ENCODE data around the gene KAT8.

DNA sequence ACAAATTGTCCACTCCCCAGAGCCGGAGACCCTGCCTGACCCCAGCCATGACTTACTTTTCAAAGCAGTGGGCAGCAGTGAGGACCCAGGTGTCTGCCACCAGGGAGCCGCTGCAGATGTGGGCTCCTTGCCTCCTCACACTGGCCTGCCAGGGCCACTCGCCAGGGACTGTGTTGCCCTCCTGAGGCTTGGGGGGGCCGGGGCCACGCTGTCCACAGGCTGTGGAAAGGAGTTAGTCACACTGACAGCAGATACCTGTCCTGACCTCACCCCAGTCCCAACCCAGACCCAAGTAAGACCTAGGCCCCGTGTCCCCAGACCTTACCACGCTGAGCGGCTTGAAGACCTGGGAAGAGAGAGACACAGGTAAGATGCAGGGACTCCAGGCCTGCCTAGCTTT is 30.0 kb upstream of the KAT8 start:
- TF ChIP-seq, protein P1, sequence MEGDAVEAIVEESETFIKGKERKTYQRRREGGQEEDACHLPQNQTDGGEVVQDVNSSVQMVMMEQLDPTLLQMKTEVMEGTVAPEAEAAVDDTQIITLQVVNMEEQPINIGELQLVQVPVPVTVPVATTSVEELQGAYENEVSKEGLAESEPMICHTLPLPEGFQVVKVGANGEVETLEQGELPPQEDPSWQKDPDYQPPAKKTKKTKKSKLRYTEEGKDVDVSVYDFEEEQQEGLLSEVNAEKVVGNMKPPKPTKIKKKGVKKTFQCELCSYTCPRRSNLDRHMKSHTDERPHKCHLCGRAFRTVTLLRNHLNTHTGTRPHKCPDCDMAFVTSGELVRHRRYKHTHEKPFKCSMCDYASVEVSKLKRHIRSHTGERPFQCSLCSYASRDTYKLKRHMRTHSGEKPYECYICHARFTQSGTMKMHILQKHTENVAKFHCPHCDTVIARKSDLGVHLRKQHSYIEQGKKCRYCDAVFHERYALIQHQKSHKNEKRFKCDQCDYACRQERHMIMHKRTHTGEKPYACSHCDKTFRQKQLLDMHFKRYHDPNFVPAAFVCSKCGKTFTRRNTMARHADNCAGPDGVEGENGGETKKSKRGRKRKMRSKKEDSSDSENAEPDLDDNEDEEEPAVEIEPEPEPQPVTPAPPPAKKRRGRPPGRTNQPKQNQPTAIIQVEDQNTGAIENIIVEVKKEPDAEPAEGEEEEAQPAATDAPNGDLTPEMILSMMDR (IDR thresholded peaks at IDR 0.05) = no peak
- TF ChIP-seq POLR2AphosphoS5 (IDR thresholded peaks at IDR 0.05; ENCODE audit: insufficient read depth in 1 of 2, low read depth in 1 of 2) (no peak), POLR2A (IDR thresholded peaks at IDR 0.05) (no peak)

Measured in vagina (tissue), 2 donors.